Body of pancreas (tissue), 4 donors: ENCODE results near the gene ALPG. TPM values are rescaled to one million over a fixed set of nuclear protein-coding genes. Genes with fewer than 3 reads are reported as not detected.

ENCODE experiments used
- ATAC-seq: fragments of 150-250 bp; one replicate; pipeline ENCODE4 v1.9.1; 2016
- DNase-seq, 4 donors: peaks; one replicate each; pipeline ENCODE4 v3.0.0-alpha.2; 2019
- H3K27ac ChIP-seq, 4 donors: fragments of 200-600 bp; sonication (generic); 1 replicate in 3 of 4; 2 replicates in 1 of 4; pipeline versions ENCODE4 v1.5.1 to v1.6.1; 2016 to 2019; ENCODE audit warnings: mild to moderate bottlenecking in 1 of 4, mixed read lengths in 1 of 4, moderate library complexity in 1 of 4
- H3K27me3 ChIP-seq, 2 donors: fragments of 200-600 bp; sonication (generic); one replicate each; pipeline ENCODE4 v1.6.0; 2016; ENCODE audit warnings: mild to moderate bottlenecking in 1 of 2
- H3K36me3 ChIP-seq, 2 donors: fragments of 200-600 bp; sonication (generic); replicated peaks in 1 of 2; 2 replicates each; pipeline ENCODE4 v1.5.1; 2016; ENCODE audit warnings: low read depth in 2 of 2; ENCODE audit not compliant: insufficient read depth in 1 of 2
- H3K4me1 ChIP-seq: fragments of 200-600 bp; sonication (generic); one replicate; pipeline ENCODE4 v1.6.0; 2016
- H3K4me3 ChIP-seq, 2 donors: fragments of 200-600 bp; sonication (generic); 1 replicate in 1 of 2; 2 replicates in 1 of 2; pipeline ENCODE4 v1.5.1; 2016 to 2019
- H3K9me3 ChIP-seq, 3 donors: fragments of 200-600 bp; sonication (generic); 1 replicate in 2 of 3; 2 replicates in 1 of 3; pipeline ENCODE4 v1.5.1; 2016
- POLR2A ChIP-seq, 3 donors: fragments of 450-650 bp; IDR thresholded peaks; one replicate each; pipeline ENCODE4 v1.6.1; 2016; ENCODE audit warnings: antibody characterized with exemption in 3 of 3, mild to moderate bottlenecking in 2 of 3
- WGBS, 2 donors: methylation state at CpG; one replicate each; pipeline ENCODE4 v1.1.5; 2017; 5-methylcytosine and 5-hydroxymethylcytosine counted together
- intact Hi-C: fragments of 100-400 bp; cut with DNase I; formaldehyde crosslinking; loops from one replicate; pipeline ENCODE4 v1.15.1; 2023
- total RNA-seq, 2 donors: library from RNA; depleted of rRNA; stranded (reverse); fragments of >200 nt; gene quantifications; one replicate each; pipeline ENCODE4 v1.1.0, GENCODE V29; 2016
- TF ChIP-seq, protein P1 (sequence below), 7 experiments: fragments of 450-650 bp in 4 of 7; fragments of 200-600 bp in 3 of 7; sonication (generic) in 3 of 7; IDR thresholded peaks; one replicate each; pipeline ENCODE4 v1.5.1; 2016 to 2019; ENCODE audit warnings: antibody characterized with exemption in 7 of 7

Gene ALPG
- total RNA-seq, 2 donors from 2014 or later: not detected

DNA sequence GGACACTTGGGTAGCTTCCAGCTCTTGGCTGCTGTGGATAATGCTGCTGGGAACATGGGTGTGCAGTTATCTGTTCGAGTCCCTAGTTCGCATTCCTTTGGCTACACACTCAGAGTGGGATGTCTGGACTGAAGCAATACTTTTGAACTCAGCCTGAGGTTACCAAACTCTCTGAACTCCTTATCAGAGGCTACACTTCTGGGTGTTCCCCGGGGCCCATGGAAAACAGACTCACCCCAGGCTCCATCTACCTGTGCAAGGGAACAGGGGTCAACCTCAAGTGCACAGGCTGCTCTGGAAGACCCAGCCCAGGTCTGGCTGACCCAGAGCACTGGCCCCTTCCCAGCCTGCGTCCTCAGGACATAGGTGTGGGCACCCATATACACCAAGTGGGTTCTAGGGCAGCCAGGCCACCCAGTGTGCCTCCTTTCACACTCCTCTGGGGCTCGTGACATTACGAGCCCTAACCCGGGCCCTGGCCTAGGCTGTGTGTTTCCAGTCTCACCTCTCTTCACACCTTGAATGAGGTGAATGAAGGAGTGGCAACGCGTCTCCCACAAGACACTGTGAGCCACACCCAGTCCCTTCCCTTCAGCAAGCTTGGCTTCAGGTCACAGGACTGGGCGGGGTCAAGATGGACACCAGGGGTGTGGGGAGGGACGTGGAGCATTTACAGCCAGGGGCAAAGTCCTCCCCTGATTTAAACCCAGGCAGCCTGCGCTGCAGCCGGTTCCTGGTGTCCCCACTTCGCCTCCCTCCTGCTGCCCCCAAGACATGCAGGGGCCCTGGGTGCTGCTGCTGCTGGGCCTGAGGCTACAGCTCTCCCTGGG, 49.0 kb downstream of the ALPG start, which contains the start of gene ALPI:
ALPI (plus strand) TSS at position 728 of the 830 bp plus-strand sequence; CDS start at position 775, 47 bp downstream.
- intact Hi-C loops: no loop called here
- H3K27me3 ChIP-seq: peaks cover 0 to 5% of the 10 kb centered on the region in 2 donors
- no peaks in the 10 kb centered on the region for H3K36me3 ChIP-seq
- TF ChIP-seq, protein P1, sequence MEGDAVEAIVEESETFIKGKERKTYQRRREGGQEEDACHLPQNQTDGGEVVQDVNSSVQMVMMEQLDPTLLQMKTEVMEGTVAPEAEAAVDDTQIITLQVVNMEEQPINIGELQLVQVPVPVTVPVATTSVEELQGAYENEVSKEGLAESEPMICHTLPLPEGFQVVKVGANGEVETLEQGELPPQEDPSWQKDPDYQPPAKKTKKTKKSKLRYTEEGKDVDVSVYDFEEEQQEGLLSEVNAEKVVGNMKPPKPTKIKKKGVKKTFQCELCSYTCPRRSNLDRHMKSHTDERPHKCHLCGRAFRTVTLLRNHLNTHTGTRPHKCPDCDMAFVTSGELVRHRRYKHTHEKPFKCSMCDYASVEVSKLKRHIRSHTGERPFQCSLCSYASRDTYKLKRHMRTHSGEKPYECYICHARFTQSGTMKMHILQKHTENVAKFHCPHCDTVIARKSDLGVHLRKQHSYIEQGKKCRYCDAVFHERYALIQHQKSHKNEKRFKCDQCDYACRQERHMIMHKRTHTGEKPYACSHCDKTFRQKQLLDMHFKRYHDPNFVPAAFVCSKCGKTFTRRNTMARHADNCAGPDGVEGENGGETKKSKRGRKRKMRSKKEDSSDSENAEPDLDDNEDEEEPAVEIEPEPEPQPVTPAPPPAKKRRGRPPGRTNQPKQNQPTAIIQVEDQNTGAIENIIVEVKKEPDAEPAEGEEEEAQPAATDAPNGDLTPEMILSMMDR (IDR thresholded peaks at IDR 0.05): no peak
- DNase-seq (no peak), ATAC-seq (no peak)
- WGBS, 2 donors: 81% methylated on average over 9 to 14 of the region's 14 CpGs
- no peak within 1 kb of the TSS for H3K4me3 ChIP-seq
- no peaks in the 10 kb centered on the region for H3K9me3 ChIP-seq
- H3K4me1 ChIP-seq: no peaks in the 10 kb centered on the region
- no peak within 1 kb of the TSS for H3K27ac ChIP-seq

DNA sequence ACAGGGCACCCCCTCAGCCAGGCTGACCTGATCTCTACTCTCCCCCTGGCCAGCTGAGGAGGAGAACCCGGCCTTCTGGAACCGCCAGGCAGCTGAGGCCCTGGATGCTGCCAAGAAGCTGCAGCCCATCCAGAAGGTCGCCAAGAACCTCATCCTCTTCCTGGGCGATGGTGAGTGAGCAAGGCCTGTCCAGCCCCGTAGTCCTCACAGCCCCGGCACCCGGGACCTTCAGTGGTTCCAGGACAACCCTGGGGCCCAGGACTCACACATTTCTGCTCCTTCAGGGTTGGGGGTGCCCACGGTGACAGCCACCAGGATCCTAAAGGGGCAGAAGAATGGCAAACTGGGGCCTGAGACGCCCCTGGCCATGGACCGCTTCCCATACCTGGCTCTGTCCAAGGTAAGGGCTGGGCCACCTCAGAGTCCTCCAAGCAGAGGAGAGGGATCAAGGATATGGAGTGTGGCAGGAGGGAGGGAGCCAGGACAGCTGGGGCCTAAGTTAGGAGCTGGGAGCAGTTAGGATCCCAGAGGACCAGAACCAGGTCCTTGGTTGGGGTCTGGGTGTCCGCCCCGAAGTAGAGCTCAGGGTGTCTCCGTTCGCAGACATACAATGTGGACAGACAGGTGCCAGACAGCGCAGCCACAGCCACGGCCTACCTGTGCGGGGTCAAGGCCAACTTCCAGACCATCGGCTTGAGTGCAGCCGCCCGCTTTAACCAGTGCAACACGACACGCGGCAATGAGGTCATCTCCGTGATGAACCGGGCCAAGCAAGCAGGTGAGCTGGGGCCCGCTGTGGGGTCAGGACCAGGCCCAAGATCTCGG, 49.9 kb downstream of the ALPG start:
- no peaks in the 10 kb centered on the region for H3K9me3 ChIP-seq
- intact Hi-C loops: no loop called here
- no peak for ATAC-seq
- TF ChIP-seq, protein P1 (IDR thresholded peaks at IDR 0.05): no peak
- TF ChIP-seq POLR2A (IDR thresholded peaks at IDR 0.05): no peak
- peaks cover 0 to 5% of the 10 kb centered on the region in 2 donors for H3K27me3 ChIP-seq
- no peak overlapping the region for H3K4me3 ChIP-seq
- no peak for DNase-seq
- H3K36me3 ChIP-seq: no peaks in the 10 kb centered on the region
- 78 to 82% methylated on average over 11 to 25 of the region's 27 CpGs for WGBS, 2 donors
- H3K27ac ChIP-seq: no peak overlapping the region
- no peaks in the 10 kb centered on the region for H3K4me1 ChIP-seq

GRCh38 chr2:232457121-232458011, 50.7 kb downstream of the ALPG start:
- WGBS, 2 donors: 68 to 77% methylated on average over 10 to 21 of the region's 21 CpGs
- no peak overlapping the region for H3K4me3 ChIP-seq
- H3K4me1 ChIP-seq: no peaks in the 10 kb centered on the region
- intact Hi-C loops: no loop called here
- peaks cover 0 to 5% of the 10 kb centered on the region in 2 donors for H3K27me3 ChIP-seq
- no peak for TF ChIP-seq POLR2A (IDR thresholded peaks at IDR 0.05)
- TF ChIP-seq, protein P1 (IDR thresholded peaks at IDR 0.05): no peak
- H3K9me3 ChIP-seq: no peaks in the 10 kb centered on the region
- H3K27ac ChIP-seq: no peak overlapping the region
- H3K36me3 ChIP-seq: no peaks in the 10 kb centered on the region
- ATAC-seq: no peak
- no peak for DNase-seq

DNA sequence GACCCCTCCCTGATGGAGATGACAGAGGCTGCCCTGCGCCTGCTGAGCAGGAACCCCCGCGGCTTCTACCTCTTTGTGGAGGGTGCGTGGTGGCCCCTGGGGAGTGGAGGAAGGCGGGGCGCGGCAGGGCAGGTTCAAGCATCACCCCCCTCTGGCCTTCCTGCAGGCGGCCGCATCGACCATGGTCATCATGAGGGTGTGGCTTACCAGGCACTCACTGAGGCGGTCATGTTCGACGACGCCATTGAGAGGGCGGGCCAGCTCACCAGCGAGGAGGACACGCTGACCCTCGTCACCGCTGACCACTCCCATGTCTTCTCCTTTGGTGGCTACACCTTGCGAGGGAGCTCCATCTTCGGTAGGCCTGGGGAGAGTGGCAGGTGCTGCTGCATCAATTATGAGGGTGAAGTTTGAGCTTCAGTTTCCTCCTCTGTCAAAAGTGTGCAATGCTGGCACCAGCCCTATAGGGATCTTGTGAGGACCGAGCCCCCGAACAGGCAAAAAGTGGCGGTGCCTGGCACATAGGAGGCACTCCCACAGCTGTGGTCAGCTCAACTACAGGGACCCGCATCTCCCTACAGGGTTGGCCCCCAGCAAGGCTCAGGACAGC, 51.5 kb downstream of the ALPG start:
- no peak for DNase-seq
- TF ChIP-seq, protein P1 (IDR thresholded peaks at IDR 0.05): no peak
- no peak for TF ChIP-seq POLR2A (IDR thresholded peaks at IDR 0.05)
- WGBS, 2 donors: 71 to 75% methylated on average over 20 to 24 of the region's 25 CpGs
- ATAC-seq: no peak
- intact Hi-C loops: no loop called here
- no peaks in the 10 kb centered on the region for H3K36me3 ChIP-seq
- no peak overlapping the region for H3K4me3 ChIP-seq
- no peaks in the 10 kb centered on the region for H3K4me1 ChIP-seq
- peaks cover 0 to 5% of the 10 kb centered on the region in 2 donors for H3K27me3 ChIP-seq
- H3K27ac ChIP-seq: no peak overlapping the region
- no peaks in the 10 kb centered on the region for H3K9me3 ChIP-seq
